22Rv1 (cell line): ENCODE results near the gene KCNQ1.

Experiments
- H3K27ac ChIP-seq: fragments of 450-650 bp; 2 replicates; pipeline ENCODE4 v1.5.1; 2017
- ZFX ChIP-seq: fragments of 450-650 bp; IDR thresholded peaks from 2 replicates; pipeline ENCODE4 v1.6.1; 2017; ENCODE audit warnings: antibody characterized with exemption, borderline replicate concordance
- TF ChIP-seq, protein P1 (sequence below): fragments of 450-650 bp; IDR thresholded peaks from 2 replicates; pipeline ENCODE4 v1.5.1; 2017; ENCODE audit warnings: mild to moderate bottlenecking

Gene KCNQ1

DNA sequence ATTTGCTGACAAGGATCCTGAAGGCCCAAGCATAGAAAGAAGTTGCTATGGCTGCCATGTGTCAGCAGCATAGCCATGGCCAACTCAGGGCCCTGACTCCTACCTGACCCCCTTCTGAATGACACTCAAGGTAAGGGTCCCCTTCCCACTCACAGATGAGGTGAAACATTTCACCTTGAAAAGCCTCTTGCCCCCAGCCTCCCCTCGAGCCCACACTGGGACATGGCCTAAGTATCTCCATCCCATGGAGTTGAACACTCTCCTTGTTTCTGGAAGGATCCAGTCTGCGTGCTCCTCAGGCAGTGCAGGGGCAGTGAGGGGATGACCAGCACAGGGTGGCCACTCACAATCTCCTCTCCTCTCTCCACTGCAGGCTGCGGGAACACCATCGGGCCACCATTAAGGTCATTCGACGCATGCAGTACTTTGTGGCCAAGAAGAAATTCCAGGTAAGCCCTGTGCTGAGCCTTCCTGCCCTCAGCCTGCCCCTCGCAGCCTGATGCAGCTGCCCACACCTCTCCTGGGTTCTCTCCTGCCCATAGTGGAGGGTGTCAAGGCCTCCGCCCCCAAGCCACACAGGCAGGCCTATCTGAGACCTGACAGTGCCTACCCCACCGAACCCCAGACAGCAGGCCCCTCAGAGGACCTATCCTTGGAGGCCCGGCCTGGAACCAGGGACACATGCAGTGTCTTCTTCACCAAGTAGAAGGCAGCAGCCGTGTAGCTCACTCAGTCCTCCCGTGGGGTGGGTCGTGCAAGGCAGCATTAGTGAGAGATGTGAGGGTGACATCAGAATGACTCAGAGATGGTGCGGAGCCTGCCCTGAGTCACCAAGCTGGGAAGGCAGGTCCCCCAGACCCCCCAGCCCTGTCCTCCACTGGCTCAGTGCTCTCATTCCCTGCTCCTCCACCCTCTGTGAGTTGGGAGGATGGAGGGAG is 323.9 kb downstream of the KCNQ1 start:
- no peak for TF ChIP-seq ZFX
- TF ChIP-seq, protein P1, sequence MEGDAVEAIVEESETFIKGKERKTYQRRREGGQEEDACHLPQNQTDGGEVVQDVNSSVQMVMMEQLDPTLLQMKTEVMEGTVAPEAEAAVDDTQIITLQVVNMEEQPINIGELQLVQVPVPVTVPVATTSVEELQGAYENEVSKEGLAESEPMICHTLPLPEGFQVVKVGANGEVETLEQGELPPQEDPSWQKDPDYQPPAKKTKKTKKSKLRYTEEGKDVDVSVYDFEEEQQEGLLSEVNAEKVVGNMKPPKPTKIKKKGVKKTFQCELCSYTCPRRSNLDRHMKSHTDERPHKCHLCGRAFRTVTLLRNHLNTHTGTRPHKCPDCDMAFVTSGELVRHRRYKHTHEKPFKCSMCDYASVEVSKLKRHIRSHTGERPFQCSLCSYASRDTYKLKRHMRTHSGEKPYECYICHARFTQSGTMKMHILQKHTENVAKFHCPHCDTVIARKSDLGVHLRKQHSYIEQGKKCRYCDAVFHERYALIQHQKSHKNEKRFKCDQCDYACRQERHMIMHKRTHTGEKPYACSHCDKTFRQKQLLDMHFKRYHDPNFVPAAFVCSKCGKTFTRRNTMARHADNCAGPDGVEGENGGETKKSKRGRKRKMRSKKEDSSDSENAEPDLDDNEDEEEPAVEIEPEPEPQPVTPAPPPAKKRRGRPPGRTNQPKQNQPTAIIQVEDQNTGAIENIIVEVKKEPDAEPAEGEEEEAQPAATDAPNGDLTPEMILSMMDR, result no peak
- no peak overlapping the region for H3K27ac ChIP-seq

DNA sequence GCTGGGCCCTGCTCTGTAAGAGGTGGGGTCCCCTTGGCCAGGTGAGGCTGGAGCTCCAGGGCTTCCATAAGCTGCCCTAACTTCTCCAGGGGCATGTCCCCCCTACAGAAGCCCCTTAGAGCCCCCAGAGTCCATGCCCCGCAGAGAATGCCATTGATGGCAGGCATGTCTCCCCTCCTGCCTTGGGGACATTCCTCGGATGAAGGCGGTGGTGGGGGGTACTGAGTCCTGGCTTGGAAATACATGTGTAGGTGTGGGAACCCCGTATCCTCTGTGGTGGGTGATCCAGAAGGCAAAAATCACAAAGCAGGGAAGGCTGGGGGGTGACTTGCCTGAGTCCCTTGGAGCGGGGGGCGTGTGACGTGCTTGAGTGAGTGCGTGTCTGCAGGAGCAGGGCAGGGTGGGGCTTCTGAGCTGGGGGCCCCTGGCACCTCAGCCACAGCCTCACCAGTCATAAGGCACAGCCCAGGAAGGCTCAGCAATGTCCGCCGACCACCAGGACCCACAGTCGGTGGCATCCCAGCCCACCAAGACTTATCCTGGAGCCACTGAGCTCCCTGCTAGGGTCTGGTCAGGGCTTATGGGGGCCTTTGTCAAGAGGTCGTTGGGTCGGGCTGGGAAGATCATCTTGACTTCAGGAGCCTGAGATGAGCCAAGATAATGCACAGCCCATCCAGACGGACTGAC is 324.7 kb downstream of the KCNQ1 start:
- TF ChIP-seq, protein P1, result no peak
- no peak for TF ChIP-seq ZFX
- no peak overlapping the region for H3K27ac ChIP-seq

DNA sequence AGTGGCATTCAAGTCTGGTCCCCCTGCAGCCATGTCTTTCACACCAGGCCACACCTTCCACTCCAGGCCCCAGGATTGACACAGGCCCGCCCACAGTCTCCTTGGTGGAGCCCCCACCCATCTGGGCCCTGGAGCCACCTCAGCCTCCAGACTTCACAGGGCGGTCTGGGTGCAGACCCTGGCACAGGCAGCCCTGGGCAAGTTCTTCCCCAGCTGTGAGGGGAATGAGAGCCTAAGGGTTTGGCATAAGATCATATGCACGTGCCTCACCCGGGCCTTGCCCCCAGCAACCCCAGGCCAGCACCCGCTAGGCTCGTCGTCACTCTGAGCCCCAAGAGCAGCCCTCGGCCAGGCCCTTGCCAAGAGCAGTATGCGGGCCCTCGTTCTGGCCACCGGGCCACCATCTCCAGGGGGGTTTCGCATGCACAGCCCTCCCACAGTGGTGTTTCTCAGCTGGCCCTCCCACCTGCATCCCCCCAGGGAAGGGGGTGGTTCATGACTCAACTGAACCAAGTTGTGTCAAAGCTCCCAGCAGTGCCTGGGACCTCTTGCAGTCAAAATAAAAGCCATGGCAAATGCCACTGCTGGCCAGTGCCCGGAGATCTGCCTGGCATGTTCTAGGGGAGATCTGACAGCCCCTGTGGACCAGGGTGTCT is 325.4 kb downstream of the KCNQ1 start:
- no peak overlapping the region for H3K27ac ChIP-seq
- TF ChIP-seq, protein P1, result no peak
- TF ChIP-seq ZFX, result no peak

DNA sequence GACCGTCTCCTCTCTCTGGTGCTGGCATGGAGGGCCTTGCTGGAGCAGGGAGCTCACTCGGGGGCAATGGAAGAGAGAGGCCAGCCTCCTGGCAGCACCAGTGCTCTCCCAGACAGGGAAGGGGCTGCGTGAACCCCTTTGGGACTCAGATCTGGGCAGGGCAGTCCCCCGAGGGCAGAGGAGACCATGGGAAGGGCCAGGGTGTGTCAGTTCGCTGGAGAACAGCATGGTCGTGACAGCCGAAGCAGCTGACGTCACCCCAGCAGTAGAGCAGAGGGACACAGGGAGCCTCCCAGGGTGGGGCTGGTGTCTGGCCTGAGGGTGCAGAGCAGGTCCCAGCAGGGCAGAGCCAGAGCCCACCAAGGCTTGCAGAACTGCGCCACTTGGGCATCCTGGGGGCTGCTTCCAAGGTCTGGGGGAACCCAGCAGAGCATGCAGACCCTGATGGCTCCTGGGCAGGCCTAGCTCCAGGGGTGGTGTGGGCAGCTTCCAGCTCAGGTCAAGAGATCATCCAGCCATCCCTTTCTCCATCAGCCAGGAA is 326.0 kb downstream of the KCNQ1 start:
- no peak overlapping the region for H3K27ac ChIP-seq
- no peak for TF ChIP-seq ZFX
- TF ChIP-seq, protein P1, result no peak

DNA sequence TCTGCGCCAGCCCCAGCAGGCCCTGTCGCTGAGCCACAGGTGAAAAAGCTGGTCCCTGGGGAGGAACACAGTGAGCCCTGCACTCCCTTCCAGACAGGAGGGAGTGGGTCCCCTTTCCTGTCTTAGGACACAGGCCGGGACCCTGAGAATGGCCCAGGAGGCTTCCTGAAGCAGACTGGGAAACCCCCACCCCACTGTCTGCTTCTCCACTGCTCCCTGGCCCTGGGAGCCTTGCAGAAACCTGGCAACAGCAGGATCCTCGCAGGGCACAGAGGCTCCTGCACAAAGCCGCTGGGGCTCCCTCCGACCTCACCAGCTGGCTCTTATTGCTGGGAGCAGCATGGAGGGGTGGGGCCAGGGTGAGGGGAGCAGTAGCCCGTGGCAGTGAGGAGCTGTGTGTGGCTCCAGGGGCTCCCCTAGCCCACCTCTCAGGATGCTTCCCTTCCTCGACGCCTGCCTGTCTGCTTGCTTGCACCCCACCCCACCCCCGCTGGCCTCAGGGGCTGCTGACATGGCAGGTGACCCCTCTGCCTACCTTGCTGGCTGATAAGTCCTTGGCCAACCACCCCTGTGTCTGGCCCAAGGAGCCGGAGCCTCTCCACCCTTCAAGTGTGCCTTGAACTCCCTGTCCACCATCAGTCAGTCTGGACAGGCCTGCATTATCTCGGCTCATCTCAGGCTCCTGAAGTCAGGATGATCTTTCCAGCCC is 327.1 kb downstream of the KCNQ1 start:
- TF ChIP-seq, protein P1, result no peak
- TF ChIP-seq ZFX, result no peak
- H3K27ac ChIP-seq, result no peak overlapping the region

DNA sequence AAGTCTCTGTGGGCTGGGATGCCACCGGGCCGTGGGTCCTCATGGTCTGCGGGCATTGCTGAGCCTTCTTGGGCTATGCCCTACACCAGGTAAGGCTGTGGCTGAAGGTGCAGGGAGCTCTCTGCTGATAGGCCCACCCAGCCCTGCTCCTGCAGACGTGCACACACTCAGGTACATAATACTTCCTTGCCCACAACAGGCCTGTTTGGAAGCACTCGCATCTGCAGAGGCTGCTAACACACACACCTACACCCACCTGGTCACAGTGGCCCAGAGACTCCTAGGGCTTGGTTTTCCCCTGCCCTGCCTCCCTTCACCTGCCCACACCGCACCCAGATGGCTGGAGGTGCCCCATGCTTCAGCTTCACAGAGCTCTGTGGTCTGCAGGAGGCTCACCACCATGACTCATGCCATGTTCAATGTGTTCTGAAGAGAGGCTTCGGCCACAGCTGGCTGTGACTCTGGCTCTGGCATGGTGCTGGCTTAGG is 327.8 kb downstream of the KCNQ1 start:
- no peak for TF ChIP-seq ZFX
- no peak overlapping the region for H3K27ac ChIP-seq
